B cell (primary cell): Measurements from ENCODE around the gene GINS2. TPM values are rescaled to one million over a fixed set of nuclear protein-coding genes. Genes with fewer than 3 reads are reported as not detected.

Source experiments
- ATAC-seq: fragments of 200-7000 bp; cut with Tn5 transposase; one replicate; pipeline ENCODE4 v1.10.0; 2021; ENCODE audit warnings: low read depth, mild to moderate bottlenecking, moderate number of reproducible peaks, moderate library complexity
- CTCF ChIA-PET: fragments of 350-600 bp; sonication (Branson Sonifier 250); formaldehyde crosslinking; loops from one replicate; lab custom pipeline; 2021; ENCODE audit warnings: antibody characterized with exemption, inconsistent platforms; lab: Charles Lee
- POLR2A ChIA-PET: fragments of 350-600 bp; sonication (Branson Sonifier 250); formaldehyde crosslinking; loops from one replicate; lab custom pipeline; 2021; ENCODE audit warnings: antibody characterized with exemption; lab: Charles Lee
- DNase-seq: peaks from one replicate; pipeline ENCODE4 v3.0.0; 2013
- H2AFZ ChIP-seq: 2 replicates; pipeline ENCODE4 v1.6.1; 2012; ENCODE audit warnings: mild to moderate bottlenecking, low read depth, low read length; ENCODE audit not compliant: insufficient read depth, poor library complexity, severe bottlenecking
- H3K27ac ChIP-seq, 2 donors: 1 replicate in 1 of 2; 2 replicates in 1 of 2; pipeline ENCODE4 v1.5.1; 2012 to 2013; ENCODE audit warnings: low read length in 2 of 2, mild to moderate bottlenecking in 2 of 2, moderate library complexity in 1 of 2
- H3K27me3 ChIP-seq, 4 experiments: fragments of 200-600 bp in 1 of 4; sonication (generic) in 1 of 4; replicated peaks in 1 of 4; 1 replicate in 2 of 4; 2 replicates in 2 of 4; pipeline versions ENCODE4 v1.6.1 to v1.7.0; 2013 to 2016; ENCODE audit warnings: low read length in 3 of 4, mild to moderate bottlenecking in 2 of 4, mixed read lengths in 1 of 4, moderate library complexity in 1 of 4; ENCODE audit not compliant: insufficient read depth in 4 of 4, control insufficient read depth in 3 of 4; ENCODE audit errors: control extremely low read depth in 1 of 4
- H3K36me3 ChIP-seq, 2 experiments: replicated peaks in 1 of 2; 1 replicate in 1 of 2; 2 replicates in 1 of 2; pipeline versions ENCODE4 v1.6.1 to v1.7.1; 2013; ENCODE audit warnings: low read length in 1 of 2; ENCODE audit not compliant: insufficient read depth in 2 of 2, control insufficient read depth in 1 of 2; ENCODE audit errors: control extremely low read depth in 1 of 2, extremely low read depth in 1 of 2
- H3K4me1 ChIP-seq, 2 donors: fragments of 200-600 bp in 1 of 2; sonication (generic) in 1 of 2; 1 replicate in 1 of 2; 2 replicates in 1 of 2; pipeline versions ENCODE4 v1.5.1 to v1.6.1; 2013 to 2017; ENCODE audit warnings: low read length in 2 of 2; ENCODE audit not compliant: control insufficient read depth in 2 of 2, insufficient read depth in 2 of 2
- H3K4me2 ChIP-seq: replicated peaks from 2 replicates; pipeline ENCODE3; 2012; ENCODE audit warnings: mild to moderate bottlenecking, low read depth, low read length; ENCODE audit not compliant: poor library complexity, severe bottlenecking
- H3K4me3 ChIP-seq, 5 experiments: fragments of 200-600 bp in 1 of 5; sonication (generic) in 1 of 5; 1 replicate in 3 of 5; 2 replicates in 2 of 5; pipeline versions ENCODE4 v1.5.1 to v1.7.0; 2011 to 2016; ENCODE audit warnings: low read length in 4 of 5, mild to moderate bottlenecking in 4 of 5, low read depth in 2 of 5, control low read depth in 1 of 5, moderate library complexity in 1 of 5; ENCODE audit not compliant: insufficient read depth in 1 of 5; ENCODE audit errors: control extremely low read depth in 1 of 5, extremely low read depth in 1 of 5
- H3K79me2 ChIP-seq: fragments of 200-600 bp; sonication (generic); one replicate; pipeline ENCODE4 v1.6.0; 2016; ENCODE audit warnings: low read length; ENCODE audit not compliant: control insufficient read depth, insufficient read depth
- H3K9ac ChIP-seq: fragments of 200-600 bp; sonication (generic); 2 replicates; pipeline ENCODE4 v1.6.1; 2017; ENCODE audit warnings: mild to moderate bottlenecking, low read length, moderate library complexity
- H3K9me3 ChIP-seq, 3 donors: one replicate each; pipeline versions ENCODE4 v1.6.1 to v1.7.1; 2013; ENCODE audit warnings: low read length in 2 of 3; ENCODE audit not compliant: control insufficient read depth in 2 of 3, insufficient read depth in 1 of 3; ENCODE audit errors: control extremely low read depth in 1 of 3
- H4K20me1 ChIP-seq: 2 replicates; pipeline ENCODE4 v1.6.0; 2012; ENCODE audit warnings: mild to moderate bottlenecking, low read length; ENCODE audit not compliant: insufficient read depth, control insufficient read depth, poor library complexity, severe bottlenecking
- H3K27ac Mint-ChIP-seq: one replicate; pipeline ENCODE4 v1.8.0; 2021; ENCODE audit warnings: mixed read lengths
- H3K27me3 Mint-ChIP-seq: one replicate; pipeline ENCODE4 v1.8.0; 2021; ENCODE audit warnings: mixed read lengths
- H3K4me1 Mint-ChIP-seq: one replicate; pipeline ENCODE4 v1.8.0; 2021; ENCODE audit warnings: mixed read lengths
- H3K4me3 Mint-ChIP-seq: one replicate; pipeline ENCODE4 v1.8.0; 2021; ENCODE audit warnings: mixed read lengths
- H3K9me3 Mint-ChIP-seq: one replicate; pipeline ENCODE4 v1.8.0; 2022; ENCODE audit warnings: mixed read lengths; ENCODE audit not compliant: insufficient read depth
- EZH2 ChIP-seq: IDR thresholded peaks from 2 replicates; pipeline ENCODE4 v1.6.1; 2012; ENCODE audit warnings: borderline replicate concordance, low read depth, mild to moderate bottlenecking, moderate library complexity, low read length; ENCODE audit not compliant: insufficient read depth, poor library complexity, severe bottlenecking
- WGBS: methylation state at CpG from one replicate; pipeline ENCODE4 v1.1.5; 2013; ENCODE audit warnings: missing lambda C conversion rate; ENCODE audit not compliant: insufficient coverage; 5-methylcytosine and 5-hydroxymethylcytosine counted together
- intact Hi-C: fragments of 100-400 bp; cut with micrococcal nuclease; formaldehyde crosslinking; loops from one replicate; pipeline ENCODE4 v1.10.0; 2022
- polyA plus RNA-seq: library from polyadenylated mRNA; depleted of rRNA; stranded (reverse); fragments of >200 nt; gene quantifications from 2 replicates; pipeline ENCODE4 v1.2.3, GENCODE V29; 2012
- total RNA-seq, 2 donors: library from RNA; stranded (reverse); fragments of 120-200 nt in 1 of 2; gene quantifications; 1 replicate in 1 of 2; 2 replicates in 1 of 2; pipeline versions ENCODE4 v1.2.3 to v1.2.4, GENCODE V29; 2013 to 2022
- TF ChIP-seq, protein P1 (sequence below): fragments of 200-600 bp; IDR thresholded peaks from one replicate; pipeline ENCODE4 v1.8.0; 2022; ENCODE audit warnings: antibody characterized with exemption, mild to moderate bottlenecking

GINS2 gene
- total and polyA plus RNA-seq, 2 donors (not counting 1 experiment from before 2014, with no cell fraction given), result 0.52 to 4.2 TPM

DNA sequence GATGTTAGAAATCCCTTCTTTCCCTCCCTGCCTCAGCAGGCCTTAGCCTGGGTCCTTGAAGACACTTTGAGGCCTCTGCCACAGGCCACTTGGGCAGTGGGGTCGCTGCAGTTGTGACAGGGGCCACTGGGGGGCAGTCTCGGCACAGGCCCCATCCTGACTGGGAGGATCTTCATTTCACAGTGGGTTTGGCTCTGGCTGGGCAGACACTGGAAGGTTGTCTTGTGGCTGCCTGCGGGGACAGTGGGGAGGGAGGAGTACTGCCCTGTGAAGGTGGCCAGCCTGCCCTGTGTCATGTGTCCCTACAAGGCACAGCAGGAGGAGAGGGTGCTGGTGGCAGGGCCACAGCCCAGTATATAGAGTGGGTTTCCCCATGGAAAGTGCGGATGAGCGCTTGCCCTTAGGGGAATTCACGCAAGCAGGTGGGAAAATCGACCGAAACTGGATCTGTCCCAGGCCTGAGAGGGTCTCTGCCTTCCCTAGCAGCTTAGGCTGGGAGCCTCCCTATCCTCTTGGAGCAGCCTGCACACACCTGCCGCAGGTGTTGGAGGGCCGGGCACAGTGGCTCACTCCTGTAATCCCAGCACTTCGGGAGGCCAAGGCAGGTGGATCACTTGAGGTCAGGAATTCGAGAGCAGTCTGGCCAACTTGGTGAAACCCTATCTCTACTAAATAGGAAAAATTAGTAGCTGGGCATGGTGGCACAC, 28.8 kb downstream of the GINS2 start:
- ChIA-PET CTCF (interaction anchor here (0.6 to 6.7 kb wide), 23 partner anchors 8 to 905 kb away, joined by 3 to 58 read pairs (median 4); no protein-coding TSS in a partner anchor), POLR2A (interaction anchor here (0.6 kb wide), 1 partner anchor 46 kb away, joined by 11 read pairs; no protein-coding TSS in a partner anchor)
- Histone ChIP-seq H3K36me3 (peaks cover 5 to 86% of the 10 kb centered on the region in 2 experiments), H4K20me1 (peaks cover 76% of the 10 kb centered on the region), H3K27me3 (no peaks in the 10 kb centered on the region), H3K4me1 (no peaks in the 10 kb centered on the region), H3K9ac (no peak overlapping the region), H3K27ac (no peak overlapping the region), H3K4me2 (no peak overlapping the region), H3K79me2 (peaks cover 17% of the 10 kb centered on the region), H3K9me3 (no peaks in the 10 kb centered on the region), H2AFZ (no peak overlapping the region), H3K4me3 (no peak overlapping the region)
- peak overlapping the region; percentile 76 for H3K27ac Mint-ChIP-seq
- H3K4me3 Mint-ChIP-seq, result no peak overlapping the region
- peak; percentile 73 for DNase-seq
- H3K4me1 Mint-ChIP-seq, result peaks cover 4% of the 10 kb centered on the region
- H3K27me3 Mint-ChIP-seq, result no peaks in the 10 kb centered on the region
- TF ChIP-seq, protein P1, sequence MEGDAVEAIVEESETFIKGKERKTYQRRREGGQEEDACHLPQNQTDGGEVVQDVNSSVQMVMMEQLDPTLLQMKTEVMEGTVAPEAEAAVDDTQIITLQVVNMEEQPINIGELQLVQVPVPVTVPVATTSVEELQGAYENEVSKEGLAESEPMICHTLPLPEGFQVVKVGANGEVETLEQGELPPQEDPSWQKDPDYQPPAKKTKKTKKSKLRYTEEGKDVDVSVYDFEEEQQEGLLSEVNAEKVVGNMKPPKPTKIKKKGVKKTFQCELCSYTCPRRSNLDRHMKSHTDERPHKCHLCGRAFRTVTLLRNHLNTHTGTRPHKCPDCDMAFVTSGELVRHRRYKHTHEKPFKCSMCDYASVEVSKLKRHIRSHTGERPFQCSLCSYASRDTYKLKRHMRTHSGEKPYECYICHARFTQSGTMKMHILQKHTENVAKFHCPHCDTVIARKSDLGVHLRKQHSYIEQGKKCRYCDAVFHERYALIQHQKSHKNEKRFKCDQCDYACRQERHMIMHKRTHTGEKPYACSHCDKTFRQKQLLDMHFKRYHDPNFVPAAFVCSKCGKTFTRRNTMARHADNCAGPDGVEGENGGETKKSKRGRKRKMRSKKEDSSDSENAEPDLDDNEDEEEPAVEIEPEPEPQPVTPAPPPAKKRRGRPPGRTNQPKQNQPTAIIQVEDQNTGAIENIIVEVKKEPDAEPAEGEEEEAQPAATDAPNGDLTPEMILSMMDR, result peak; percentile 90
- no peak for TF ChIP-seq EZH2
- intact Hi-C loops, result loop anchor here (1.0 kb wide), 2 partner anchors 58 to 99 kb away; no protein-coding TSS in a partner anchor
- WGBS, result 82% methylated on average over 10 of the region's 12 CpGs
- H3K9me3 Mint-ChIP-seq, result no peaks in the 10 kb centered on the region
- peak; percentile 94 for ATAC-seq

DNA sequence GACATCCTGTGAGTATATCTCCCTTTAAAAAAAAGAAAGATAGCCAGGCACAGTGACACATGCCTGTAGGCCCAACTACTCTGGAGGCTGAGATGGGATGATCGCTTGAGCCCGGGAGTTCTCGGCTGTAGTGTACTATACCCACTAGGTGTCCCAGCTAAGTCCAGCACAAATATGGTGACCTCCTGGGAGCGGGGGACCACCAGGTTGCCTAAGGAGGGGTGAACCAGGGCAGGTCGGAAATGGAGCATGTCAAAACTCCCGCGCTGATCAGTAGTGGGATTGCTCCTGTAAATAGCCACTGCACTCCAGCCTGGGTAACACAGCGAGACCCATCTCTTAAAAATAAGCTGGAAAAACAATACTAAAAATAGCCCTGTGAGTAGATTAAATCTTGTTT, 29.4 kb downstream of the GINS2 start:
- DNase-seq (no peak), ATAC-seq (no peak)
- Histone ChIP-seq H3K36me3 (peaks cover 5 to 86% of the 10 kb centered on the region in 2 experiments), H3K27ac (no peak overlapping the region), H4K20me1 (peaks cover 79% of the 10 kb centered on the region), H3K9ac (no peak overlapping the region), H3K4me3 (no peak overlapping the region), H3K9me3 (no peaks in the 10 kb centered on the region), H3K4me2 (no peak overlapping the region), H3K27me3 (no peaks in the 10 kb centered on the region), H2AFZ (no peak overlapping the region), H3K79me2 (peaks cover 20% of the 10 kb centered on the region), H3K4me1 (no peaks in the 10 kb centered on the region)
- intact Hi-C loops, result loop anchor here (1.0 kb wide), 2 partner anchors 59 to 100 kb away; no protein-coding TSS in a partner anchor
- Mint-ChIP-seq H3K27ac (no peak overlapping the region), H3K4me1 (peaks cover 4% of the 10 kb centered on the region), H3K27me3 (no peaks in the 10 kb centered on the region), H3K9me3 (no peaks in the 10 kb centered on the region), H3K4me3 (no peak overlapping the region)
- POLR2A ChIA-PET, result no interaction called here
- WGBS, result 96% methylated on average over 7 of the region's 8 CpGs
- CTCF ChIA-PET, result interaction anchor here (0.7 to 6.7 kb wide), 19 partner anchors 9 to 362 kb away, joined by 3 to 58 read pairs (median 4); no protein-coding TSS in a partner anchor
- TF ChIP-seq, protein P1, result no peak
- no peak for TF ChIP-seq EZH2
